CD8-positive, alpha-beta memory T cell (primary cell): ENCODE results near the gene TMEM200A. TPM values are rescaled to one million over a fixed set of nuclear protein-coding genes. Genes with fewer than 3 reads are reported as not detected.
A peak's percentile ranks its signal among the peaks of the same experiment; 100 is the strongest.

ENCODE experiments used
- CTCF ChIA-PET: fragments of 350-600 bp; sonication (Branson Sonifier 250); formaldehyde crosslinking; loops from one replicate; lab custom pipeline; 2021; ENCODE audit warnings: antibody characterized with exemption; lab: Charles Lee
- POLR2A ChIA-PET: fragments of 350-600 bp; sonication (Branson Sonifier 250); formaldehyde crosslinking; loops from one replicate; lab custom pipeline; 2021; ENCODE audit warnings: antibody characterized with exemption; lab: Charles Lee
- DNase-seq, 5 donors: peaks; one replicate each; pipeline versions ENCODE4 v3.0.0 to v3.0.0-alpha.2; 2020 to 2022; ENCODE audit warnings: mixed read lengths in 1 of 5
- H3K27ac ChIP-seq: one replicate; pipeline ENCODE4 v1.7.0; 2013; ENCODE audit warnings: low read depth, mild to moderate bottlenecking, low read length, moderate library complexity
- H3K27me3 ChIP-seq: 2 replicates; pipeline ENCODE4 v1.7.0; 2013; ENCODE audit warnings: low read length, mild to moderate bottlenecking; ENCODE audit not compliant: insufficient read depth, poor library complexity, severe bottlenecking
- H3K36me3 ChIP-seq: 2 replicates; pipeline ENCODE4 v1.7.0; 2013; ENCODE audit warnings: mild to moderate bottlenecking, low read length, moderate library complexity; ENCODE audit not compliant: insufficient read depth
- H3K4me1 ChIP-seq: 2 replicates; pipeline ENCODE4 v1.7.0; 2013; ENCODE audit warnings: mild to moderate bottlenecking, low read length, moderate library complexity; ENCODE audit not compliant: insufficient read depth
- H3K4me3 ChIP-seq: 2 replicates; pipeline ENCODE4 v1.7.0; 2013; ENCODE audit warnings: mild to moderate bottlenecking, low read length
- H3K9me3 ChIP-seq: 2 replicates; pipeline ENCODE4 v1.7.0; 2013; ENCODE audit warnings: mild to moderate bottlenecking, low read length
- H3K27ac Mint-ChIP-seq, 8 donors: one replicate each; pipeline ENCODE4 v1.8.0; 2020 to 2021; ENCODE audit warnings: mixed read lengths in 8 of 8, mild to moderate bottlenecking in 6 of 8, inconsistent platforms in 3 of 8, moderate library complexity in 3 of 8
- H3K27me3 Mint-ChIP-seq, 2 donors: one replicate each; pipeline ENCODE4 v1.8.0; 2020 to 2021; ENCODE audit warnings: mixed read lengths in 2 of 2, mild to moderate bottlenecking in 1 of 2, moderate library complexity in 1 of 2
- H3K36me3 Mint-ChIP-seq, 3 donors: one replicate each; pipeline ENCODE4 v1.8.0; 2020 to 2021; ENCODE audit warnings: mixed read lengths in 3 of 3, inconsistent platforms in 1 of 3, mild to moderate bottlenecking in 1 of 3
- H3K4me1 Mint-ChIP-seq, 3 donors: one replicate each; pipeline ENCODE4 v1.8.0; 2020 to 2021; ENCODE audit warnings: mixed read lengths in 3 of 3, inconsistent platforms in 1 of 3, mild to moderate bottlenecking in 1 of 3
- H3K4me3 Mint-ChIP-seq, 7 donors: one replicate each; pipeline ENCODE4 v1.8.0; 2020 to 2021; ENCODE audit warnings: mixed read lengths in 7 of 7, mild to moderate bottlenecking in 6 of 7, moderate library complexity in 4 of 7, inconsistent platforms in 2 of 7
- H3K9me3 Mint-ChIP-seq, 5 donors: one replicate each; pipeline ENCODE4 v1.8.0; 2020 to 2022; ENCODE audit warnings: mixed read lengths in 5 of 5, mild to moderate bottlenecking in 3 of 5, moderate library complexity in 2 of 5, inconsistent platforms in 1 of 5
- polyA plus RNA-seq: library from polyadenylated mRNA; unstranded; fragments of 300-500 nt; fragmentation: Illumina TruSeq; gene quantifications from one replicate; pipeline ENCODE4 v1.2.3, GENCODE V29; 2021
- total RNA-seq, 2 experiments: library from RNA; stranded (reverse); gene quantifications; one replicate each; pipeline ENCODE4 v1.2.3, GENCODE V29; 2021

TMEM200A gene
- total and polyA plus RNA-seq, 3 experiments from 2014 or later = 1.4 to 1.7 (median 1.5) TPM

DNA sequence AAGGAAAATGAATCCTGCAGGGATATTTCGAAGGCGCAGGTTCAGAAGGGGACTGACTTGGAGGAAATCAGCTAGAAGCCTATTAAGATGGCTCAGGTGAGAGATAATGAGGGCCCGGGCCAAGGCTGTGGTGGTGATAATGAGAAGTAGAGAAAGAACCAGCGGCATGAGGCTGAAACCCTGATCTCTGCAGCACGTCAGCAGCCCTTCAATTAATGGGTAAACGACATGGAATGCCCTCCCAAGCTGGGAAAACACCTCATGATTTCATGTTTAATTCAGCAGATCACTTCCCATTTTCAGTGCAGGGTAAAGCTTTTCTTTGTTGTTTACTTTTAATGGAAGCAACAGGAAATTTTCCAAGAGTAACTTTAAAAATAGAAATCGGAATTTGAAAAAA lies 104.9 kb downstream of the TMEM200A start:
- CTCF ChIA-PET = interaction anchor here (0.6 kb wide), 1 partner anchor 886 kb away, joined by 3 read pairs; no protein-coding TSS in a partner anchor
- Histone ChIP-seq H3K4me1 (peaks cover 5% of the 10 kb centered on the region), H3K36me3 (no peaks in the 10 kb centered on the region), H3K27ac (no peak overlapping the region), H3K4me3 (no peak overlapping the region), H3K9me3 (no peaks in the 10 kb centered on the region), H3K27me3 (no peaks in the 10 kb centered on the region)
- H3K36me3 Mint-ChIP-seq = no peaks in the 10 kb centered on the region
- H3K27ac Mint-ChIP-seq = no peak overlapping the region
- no peaks in the 10 kb centered on the region for H3K27me3 Mint-ChIP-seq
- no peaks in the 10 kb centered on the region for H3K9me3 Mint-ChIP-seq
- POLR2A ChIA-PET = no interaction called here
- no peak for DNase-seq
- H3K4me1 Mint-ChIP-seq = peaks cover 18 to 29% (median 22%) of the 10 kb centered on the region in 3 donors
- no peak overlapping the region for H3K4me3 Mint-ChIP-seq

GRCh38 chr6:130473886-130474285 lies 108.1 kb downstream of the TMEM200A start:
- Mint-ChIP-seq H3K4me1 (no peaks in the 10 kb centered on the region), H3K27me3 (no peaks in the 10 kb centered on the region), H3K27ac (no peak overlapping the region), H3K4me3 (no peak overlapping the region), H3K9me3 (peaks cover 0 to 2% (median 0%) of the 10 kb centered on the region in 5 donors), H3K36me3 (no peaks in the 10 kb centered on the region)
- POLR2A ChIA-PET = no interaction called here
- no peaks in the 10 kb centered on the region for H3K27me3 ChIP-seq
- no peak for DNase-seq
- no peaks in the 10 kb centered on the region for H3K4me1 ChIP-seq
- CTCF ChIA-PET = interaction anchor here (1.4 kb wide), 1 partner anchor 12 kb away, joined by 4 read pairs; no protein-coding TSS in a partner anchor
- H3K9me3 ChIP-seq = no peaks in the 10 kb centered on the region
- no peak overlapping the region for H3K27ac ChIP-seq
- no peaks in the 10 kb centered on the region for H3K36me3 ChIP-seq
- H3K4me3 ChIP-seq = no peak overlapping the region

DNA sequence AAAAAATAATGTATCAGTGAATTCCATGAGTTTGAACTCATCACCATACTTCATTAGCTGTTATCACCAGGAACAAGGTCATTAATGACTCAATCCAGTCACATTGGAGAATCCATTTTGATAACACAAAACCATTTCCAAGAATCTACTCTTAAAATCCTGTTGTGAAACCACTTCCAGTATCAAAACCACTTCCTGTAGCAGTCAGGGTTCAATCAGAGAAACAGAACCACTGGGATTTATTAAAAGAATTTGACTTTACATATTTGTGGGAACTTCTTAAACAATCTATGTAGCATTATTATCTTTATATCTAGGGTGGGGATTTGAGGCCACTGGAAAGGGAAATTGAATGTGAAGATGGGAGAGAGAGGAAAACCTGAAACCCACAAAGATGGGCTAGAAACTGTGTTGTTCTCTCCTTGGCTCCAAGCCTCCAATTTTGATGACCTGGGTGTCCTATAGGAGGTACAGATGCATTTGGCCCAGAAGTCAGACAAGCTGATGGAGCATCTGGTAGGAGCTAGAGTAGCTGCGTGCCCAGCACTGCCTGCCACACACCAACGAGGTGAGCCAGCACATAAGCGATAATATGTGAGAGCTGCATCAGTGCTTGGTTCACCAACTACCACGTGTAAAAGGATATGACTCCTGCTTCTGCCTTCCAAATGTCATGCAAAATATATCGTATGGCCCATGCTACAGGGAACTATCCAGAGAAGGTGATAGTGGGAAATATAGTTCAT lies 117.0 kb downstream of the TMEM200A start:
- ChIA-PET CTCF (no interaction called here), POLR2A (no interaction called here)
- Histone ChIP-seq H3K4me3 (no peak overlapping the region), H3K27me3 (no peaks in the 10 kb centered on the region), H3K4me1 (peaks cover 12% of the 10 kb centered on the region), H3K27ac (no peak overlapping the region), H3K36me3 (no peaks in the 10 kb centered on the region), H3K9me3 (no peaks in the 10 kb centered on the region)
- Mint-ChIP-seq H3K36me3 (no peaks in the 10 kb centered on the region), H3K4me1 (peaks cover 20 to 30% (median 28%) of the 10 kb centered on the region in 3 donors), H3K27me3 (no peaks in the 10 kb centered on the region), H3K9me3 (peaks cover 0 to 2% (median 2%) of the 10 kb centered on the region in 5 donors), H3K27ac (peak overlapping the region in 1 of 8 donors; percentile 44), H3K4me3 (peak overlapping the region in 2 of 7 donors; percentile 31 to 53)
- no peak for DNase-seq

GRCh38 chr6:130485870-130486269 lies 120.1 kb downstream of the TMEM200A start:
- no peaks in the 10 kb centered on the region for H3K36me3 ChIP-seq
- POLR2A ChIA-PET = no interaction called here
- no peaks in the 10 kb centered on the region for H3K36me3 Mint-ChIP-seq
- no peak overlapping the region for H3K4me3 Mint-ChIP-seq
- H3K27ac ChIP-seq = no peak overlapping the region
- H3K9me3 Mint-ChIP-seq = peaks cover 0 to 2% (median 2%) of the 10 kb centered on the region in 5 donors
- H3K27me3 Mint-ChIP-seq = no peaks in the 10 kb centered on the region
- no peak for DNase-seq
- H3K9me3 ChIP-seq = no peaks in the 10 kb centered on the region
- H3K27ac Mint-ChIP-seq = peak overlapping the region in 1 of 8 donors; percentile 42
- no peak overlapping the region for H3K4me3 ChIP-seq
- H3K4me1 Mint-ChIP-seq = peaks cover 20 to 49% (median 38%) of the 10 kb centered on the region in 3 donors
- CTCF ChIA-PET = interaction anchor here (1.5 kb wide), 1 partner anchor 11 kb away, joined by 4 read pairs; no protein-coding TSS in a partner anchor
- H3K4me1 ChIP-seq = peaks cover 12% of the 10 kb centered on the region
- no peaks in the 10 kb centered on the region for H3K27me3 ChIP-seq

- Histone ChIP-seq H3K27ac (no peak overlapping the region), H3K4me1 (peaks cover 12% of the 10 kb centered on the region), H3K4me3 (no peak overlapping the region), H3K9me3 (no peaks in the 10 kb centered on the region), H3K36me3 (no peaks in the 10 kb centered on the region), H3K27me3 (no peaks in the 10 kb centered on the region)
- Mint-ChIP-seq H3K4me3 (no peak overlapping the region), H3K27me3 (no peaks in the 10 kb centered on the region), H3K9me3 (peaks cover 0 to 2% (median 2%) of the 10 kb centered on the region in 5 donors), H3K27ac (no peak overlapping the region), H3K4me1 (peaks cover 19 to 49% (median 38%) of the 10 kb centered on the region in 3 donors), H3K36me3 (peaks cover 0 to 2% (median 0%) of the 10 kb centered on the region in 3 donors)
- ChIA-PET CTCF (no interaction called here), POLR2A (no interaction called here)
- DNase-seq = no peak
These were observed 120.6 kb downstream of the TMEM200A start for GRCh38 chr6:130486417-130486816.

- peak overlapping the region in 1 of 8 donors; percentile 4 for H3K27ac Mint-ChIP-seq
- H3K4me1 Mint-ChIP-seq = peaks cover 2 to 22% (median 11%) of the 10 kb centered on the region in 3 donors
- H3K4me3 ChIP-seq = no peak overlapping the region
- no peaks in the 10 kb centered on the region for H3K36me3 ChIP-seq
- no peak overlapping the region for H3K4me3 Mint-ChIP-seq
- ChIA-PET POLR2A (no interaction called here), CTCF (no interaction called here)
- DNase-seq = no peak
- no peaks in the 10 kb centered on the region for H3K9me3 ChIP-seq
- H3K27me3 ChIP-seq = no peaks in the 10 kb centered on the region
- peaks cover 0 to 5% (median 2%) of the 10 kb centered on the region in 5 donors for H3K9me3 Mint-ChIP-seq
- peaks cover 0 to 10% (median 2%) of the 10 kb centered on the region in 3 donors for H3K36me3 Mint-ChIP-seq
- no peaks in the 10 kb centered on the region for H3K27me3 Mint-ChIP-seq
- no peaks in the 10 kb centered on the region for H3K4me1 ChIP-seq
- H3K27ac ChIP-seq = no peak overlapping the region
These were observed 123.7 kb downstream of the TMEM200A start for GRCh38 chr6:130489514-130489913.

Other genes with a start within 250 kb of the TMEM200A start
- gene SAMD3, start 143.1 kb upstream of the TMEM200A start, total RNA-seq = 10 to 100 TPM; 12.5 to 14.5 TPM
- 220 TPM for gene SAMD3, start 143.1 kb upstream of the TMEM200A start, polyA plus RNA-seq